ENCODE measurements around the gene MROH2B. TPM values are rescaled to one million over a fixed set of nuclear protein-coding genes. Genes with fewer than 3 reads are reported as not detected.

Gene MROH2B
- total RNA-seq, 1 donor from 2014 or later, result 0.44 TPM

DNA sequence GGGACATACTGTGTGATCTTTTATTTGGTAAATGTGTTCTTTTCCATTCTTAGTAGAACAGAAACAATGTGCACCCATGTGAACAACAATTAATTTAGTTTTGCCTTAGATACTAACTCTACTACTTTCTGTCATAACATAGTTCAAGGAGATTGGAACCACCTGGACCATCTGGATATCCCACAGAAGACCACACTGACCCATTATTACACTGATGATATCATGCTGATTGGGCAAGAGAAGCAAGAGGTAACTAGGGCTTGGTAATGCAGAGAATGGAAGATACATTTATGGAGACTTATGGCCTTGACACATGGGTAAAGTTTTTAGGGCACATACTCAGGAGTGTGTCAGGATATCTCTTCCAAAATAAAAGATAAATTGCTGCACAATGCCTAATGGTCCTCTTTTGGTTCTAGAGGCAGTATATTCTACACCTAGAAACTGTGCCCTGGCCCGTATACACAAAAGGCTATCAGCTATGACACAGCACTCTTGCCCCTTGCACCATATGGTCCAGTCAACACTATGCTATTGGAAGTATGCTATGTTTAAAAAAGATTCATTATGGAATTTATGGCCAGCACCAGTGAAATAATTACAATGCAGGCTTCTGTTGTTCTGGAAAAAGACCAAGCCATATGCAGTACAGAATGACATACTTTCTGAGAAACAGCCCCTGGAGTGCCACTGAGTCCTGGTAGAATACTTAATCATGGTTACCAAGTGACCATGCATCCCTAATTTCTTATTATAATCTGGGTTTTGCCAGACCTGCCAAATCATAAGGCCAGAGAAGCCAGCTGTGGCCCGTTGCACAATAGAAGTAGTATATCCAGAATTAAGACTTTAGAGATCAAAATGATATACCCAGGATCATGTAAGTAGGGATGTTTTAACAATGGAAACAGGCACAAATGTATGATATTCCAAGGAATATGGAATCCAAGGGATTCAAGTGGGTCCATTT is 41.6 kb upstream of the MROH2B start:
- H3K36me3 Mint-ChIP-seq (ENCODE audit: low read depth, unreplicated experiment), result no peaks in the 10 kb centered on the region
- no peaks in the 10 kb centered on the region for H3K9me3 Mint-ChIP-seq (ENCODE audit: unreplicated experiment)
- peaks cover 2% of the 10 kb centered on the region for H3K27me3 Mint-ChIP-seq (ENCODE audit: unreplicated experiment)
- no peak overlapping the region for H3K27ac Mint-ChIP-seq (ENCODE audit: unreplicated experiment)
- no peak overlapping the region for H3K4me3 Mint-ChIP-seq (ENCODE audit: unreplicated experiment)
- DNase-seq (ENCODE audit: low spot score), result no peak
- H3K4me1 Mint-ChIP-seq (ENCODE audit: unreplicated experiment), result no peaks in the 10 kb centered on the region
- TF ChIP-seq, protein P1, sequence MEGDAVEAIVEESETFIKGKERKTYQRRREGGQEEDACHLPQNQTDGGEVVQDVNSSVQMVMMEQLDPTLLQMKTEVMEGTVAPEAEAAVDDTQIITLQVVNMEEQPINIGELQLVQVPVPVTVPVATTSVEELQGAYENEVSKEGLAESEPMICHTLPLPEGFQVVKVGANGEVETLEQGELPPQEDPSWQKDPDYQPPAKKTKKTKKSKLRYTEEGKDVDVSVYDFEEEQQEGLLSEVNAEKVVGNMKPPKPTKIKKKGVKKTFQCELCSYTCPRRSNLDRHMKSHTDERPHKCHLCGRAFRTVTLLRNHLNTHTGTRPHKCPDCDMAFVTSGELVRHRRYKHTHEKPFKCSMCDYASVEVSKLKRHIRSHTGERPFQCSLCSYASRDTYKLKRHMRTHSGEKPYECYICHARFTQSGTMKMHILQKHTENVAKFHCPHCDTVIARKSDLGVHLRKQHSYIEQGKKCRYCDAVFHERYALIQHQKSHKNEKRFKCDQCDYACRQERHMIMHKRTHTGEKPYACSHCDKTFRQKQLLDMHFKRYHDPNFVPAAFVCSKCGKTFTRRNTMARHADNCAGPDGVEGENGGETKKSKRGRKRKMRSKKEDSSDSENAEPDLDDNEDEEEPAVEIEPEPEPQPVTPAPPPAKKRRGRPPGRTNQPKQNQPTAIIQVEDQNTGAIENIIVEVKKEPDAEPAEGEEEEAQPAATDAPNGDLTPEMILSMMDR (IDR thresholded peaks at IDR 0.05; ENCODE audit: unreplicated experiment), result no peak

DNA sequence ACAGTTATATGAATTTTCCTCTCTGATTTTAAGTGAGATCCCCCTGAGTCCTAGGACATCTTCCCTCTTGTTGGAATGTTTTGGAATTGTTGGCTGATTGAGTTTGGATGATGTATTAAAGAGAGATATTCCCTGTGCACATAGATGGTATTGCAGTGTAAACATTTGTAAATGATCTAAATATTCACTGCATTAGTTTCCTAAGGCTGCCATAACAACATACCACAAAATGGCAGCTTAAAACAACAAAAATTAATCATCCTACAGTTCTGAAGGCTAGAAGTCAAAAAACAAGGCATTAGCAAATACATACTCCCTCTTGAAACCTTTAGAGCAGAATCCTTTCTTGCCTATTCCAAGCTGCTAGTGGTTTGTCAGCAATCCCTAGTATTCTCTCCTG is 38.0 kb upstream of the MROH2B start:
- Mint-ChIP-seq H3K36me3 (ENCODE audit: low read depth, unreplicated experiment) (no peaks in the 10 kb centered on the region), H3K4me3 (ENCODE audit: unreplicated experiment) (no peak overlapping the region), H3K9me3 (ENCODE audit: unreplicated experiment) (no peaks in the 10 kb centered on the region), H3K27ac (ENCODE audit: unreplicated experiment) (no peak overlapping the region), H3K4me1 (ENCODE audit: unreplicated experiment) (no peaks in the 10 kb centered on the region), H3K27me3 (ENCODE audit: unreplicated experiment) (peaks cover 2% of the 10 kb centered on the region)
- TF ChIP-seq, protein P1 (IDR thresholded peaks at IDR 0.05; ENCODE audit: unreplicated experiment), result no peak
- no peak for DNase-seq (ENCODE audit: low spot score)

DNA sequence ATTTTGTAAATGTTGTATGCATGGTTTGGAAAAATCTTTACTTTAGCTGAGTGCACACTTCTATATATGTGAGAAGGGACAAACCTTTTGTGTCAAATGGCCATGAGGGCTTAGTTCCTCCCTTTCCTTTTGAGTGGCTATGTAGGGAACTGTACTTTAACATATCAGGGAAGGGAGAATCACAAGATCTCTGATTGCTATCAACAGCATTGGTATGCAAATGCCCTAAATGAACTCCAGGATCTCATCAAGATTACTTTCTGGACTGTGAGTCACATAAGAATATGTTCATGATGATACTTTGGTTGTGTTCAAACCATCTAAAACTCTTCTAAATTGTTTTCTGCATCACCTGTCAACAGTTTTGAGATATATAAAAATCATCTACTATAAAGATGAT is 31.2 kb upstream of the MROH2B start:
- Mint-ChIP-seq H3K27me3 (ENCODE audit: unreplicated experiment) (no peaks in the 10 kb centered on the region), H3K27ac (ENCODE audit: unreplicated experiment) (no peak overlapping the region), H3K4me3 (ENCODE audit: unreplicated experiment) (no peak overlapping the region), H3K4me1 (ENCODE audit: unreplicated experiment) (no peaks in the 10 kb centered on the region), H3K36me3 (ENCODE audit: low read depth, unreplicated experiment) (no peaks in the 10 kb centered on the region), H3K9me3 (ENCODE audit: unreplicated experiment) (no peaks in the 10 kb centered on the region)
- TF ChIP-seq, protein P1 (IDR thresholded peaks at IDR 0.05; ENCODE audit: unreplicated experiment), result no peak
- no peak for DNase-seq (ENCODE audit: low spot score)

DNA sequence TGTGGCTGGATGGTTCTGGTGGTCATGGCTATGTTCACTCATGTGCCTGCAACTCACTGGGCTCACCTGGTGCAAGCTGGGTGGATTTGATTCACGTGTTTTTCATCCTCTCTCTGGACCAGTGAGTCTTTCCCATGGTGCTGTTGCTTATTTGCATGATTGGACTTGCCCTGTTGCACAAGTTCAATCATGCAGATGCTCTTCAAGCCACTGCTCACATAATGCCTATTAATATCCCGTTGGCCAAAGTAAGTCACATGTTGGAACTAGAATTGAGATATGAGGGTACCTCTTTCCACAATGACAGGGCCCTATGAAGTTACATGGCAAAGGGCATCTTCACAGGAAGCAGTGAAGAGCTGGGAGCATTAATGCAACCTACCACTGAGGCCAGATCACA is 26.5 kb upstream of the MROH2B start:
- Mint-ChIP-seq H3K4me1 (ENCODE audit: unreplicated experiment) (no peaks in the 10 kb centered on the region), H3K9me3 (ENCODE audit: unreplicated experiment) (no peaks in the 10 kb centered on the region), H3K4me3 (ENCODE audit: unreplicated experiment) (no peak overlapping the region), H3K27ac (ENCODE audit: unreplicated experiment) (no peak overlapping the region), H3K36me3 (ENCODE audit: low read depth, unreplicated experiment) (no peaks in the 10 kb centered on the region), H3K27me3 (ENCODE audit: unreplicated experiment) (no peaks in the 10 kb centered on the region)
- TF ChIP-seq, protein P1 (IDR thresholded peaks at IDR 0.05; ENCODE audit: unreplicated experiment), result no peak
- DNase-seq (ENCODE audit: low spot score), result no peak

Data from endothelial cell (in vitro differentiated cells).